ENCODE data around the gene GRIN3B.
A peak's percentile ranks its signal among the peaks of the same experiment; 100 is the strongest.
"Not testable (repeated sequence)": the region's sequence is repeated elsewhere in the genome, so short reads cannot be mapped to it uniquely, and the experiment has no call there.

The GRIN3B gene

GRCh38 chr19:1009041-1009980 is 9.1 kb downstream of the GRIN3B start:
- DNase-seq, result no peak

- no peak for DNase-seq
Measured at GRCh38 chr19:1009981-1010538, 9.8 kb downstream of the GRIN3B start.

DNA sequence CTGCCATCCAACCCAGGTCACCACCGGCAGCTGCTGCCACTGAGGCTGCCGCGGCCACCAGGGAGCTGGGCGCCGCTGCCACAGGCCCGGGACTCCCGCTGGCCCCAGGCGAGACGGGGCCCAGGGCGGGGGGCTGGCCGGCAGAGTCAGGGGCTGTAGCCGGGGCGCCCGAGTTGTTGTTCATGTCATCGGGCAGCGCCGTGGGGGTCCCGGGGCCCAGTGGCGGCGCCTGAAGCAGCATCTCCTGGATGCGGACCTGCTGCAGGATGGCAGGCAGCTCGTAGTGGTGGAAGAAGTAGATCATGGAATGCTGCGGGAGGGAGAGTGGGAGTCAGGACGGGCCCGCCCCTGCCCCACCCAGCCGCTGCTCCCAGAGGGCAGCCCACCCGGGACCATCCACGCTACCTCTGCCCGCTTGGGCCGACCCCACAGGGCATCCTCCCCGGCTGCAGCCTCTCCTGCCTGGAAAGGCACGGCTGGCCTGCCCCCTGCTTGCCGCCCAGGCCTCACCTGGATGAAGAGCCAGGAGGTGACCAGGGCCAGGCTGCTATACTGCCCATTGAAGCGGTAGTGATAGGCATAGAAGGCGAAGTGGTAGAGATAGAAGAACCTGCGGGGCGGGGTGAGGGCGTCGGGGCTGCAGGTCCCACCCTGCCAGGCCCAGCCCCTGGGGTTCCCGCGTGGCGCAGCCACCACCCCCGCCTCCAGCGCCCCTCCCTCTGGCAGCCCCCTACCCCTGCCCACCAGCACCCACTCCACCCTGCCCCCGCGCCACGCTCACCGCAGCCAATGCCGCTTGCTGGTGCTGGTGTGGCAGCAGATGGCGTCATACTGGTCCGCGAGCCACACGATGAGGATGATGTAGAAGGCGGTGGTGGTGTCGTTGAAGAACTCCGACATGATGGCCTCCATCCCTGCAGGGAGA is 10.6 kb downstream of the GRIN3B start:
- no peak for DNase-seq

DNA sequence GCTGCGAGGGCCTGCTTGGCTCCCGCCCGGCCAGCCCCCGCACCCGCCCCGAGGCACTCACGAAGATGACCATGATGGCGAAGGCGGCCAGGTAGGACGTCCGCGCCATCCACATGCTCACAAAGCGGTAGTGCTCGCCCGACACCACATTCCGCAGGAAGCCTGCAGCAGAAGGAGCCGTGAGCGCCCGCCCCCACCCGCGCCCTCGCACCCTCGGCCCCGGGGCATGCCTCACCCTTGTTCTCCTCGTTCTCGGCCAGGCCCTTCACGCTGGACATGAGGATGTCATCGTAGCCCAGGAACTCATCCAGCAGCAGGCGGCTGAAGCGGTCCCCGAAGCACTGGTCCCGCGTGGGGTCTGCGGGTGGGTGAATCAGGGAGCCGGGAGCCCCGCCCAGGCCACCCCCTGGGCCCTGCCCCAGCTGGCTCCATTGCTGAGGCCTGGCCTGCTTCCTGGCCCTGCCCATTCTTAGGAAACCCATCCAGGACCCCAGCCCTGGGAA is 11.7 kb downstream of the GRIN3B start:
- DNase-seq, result no peak

DNA sequence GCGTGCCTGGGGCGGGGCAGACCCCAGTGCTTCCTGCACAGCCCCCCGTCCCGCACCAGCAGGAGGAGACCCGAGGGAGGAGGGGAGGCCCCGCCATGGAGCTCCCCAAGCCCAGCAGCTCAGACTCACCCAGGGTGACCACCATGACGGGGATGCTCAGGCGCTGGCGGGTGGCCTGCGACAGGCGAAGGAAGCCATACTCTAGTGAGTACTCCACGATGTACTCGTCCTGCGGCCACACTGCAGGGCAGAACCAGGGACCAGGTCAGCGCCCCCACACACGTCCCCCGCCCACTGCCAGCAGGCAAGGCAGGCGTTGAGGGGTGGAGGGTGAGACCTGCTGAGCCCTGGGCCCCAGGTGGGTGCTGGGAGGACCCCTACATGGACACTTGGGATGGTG is 12.1 kb downstream of the GRIN3B start:
- DNase-seq, result no peak

DNA sequence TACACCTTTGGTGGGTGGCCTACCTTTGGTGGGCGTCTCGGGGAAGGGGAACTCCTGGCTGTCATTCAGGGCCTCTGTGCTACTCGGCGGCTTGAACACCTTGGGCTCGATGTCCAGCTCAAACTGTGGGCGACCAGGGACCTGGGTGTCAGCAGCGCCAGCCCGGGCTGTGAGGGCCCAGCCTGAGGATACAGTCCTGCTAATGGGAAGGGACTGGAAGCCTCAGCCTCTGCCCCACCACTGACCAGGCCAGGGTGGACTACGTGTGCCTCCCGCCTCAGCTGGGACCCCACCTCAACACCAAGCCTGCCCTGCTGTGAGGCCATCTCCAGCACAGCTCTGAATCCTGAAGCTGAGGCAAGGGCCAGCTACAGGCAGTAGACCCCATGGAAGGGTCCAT is 13.0 kb downstream of the GRIN3B start:
- no peak for DNase-seq

- DNase-seq, result no peak
Measured at GRCh38 chr19:1014161-1015060, 14.2 kb downstream of the GRIN3B start.

GRCh38 chr19:1015061-1015781 is 15.0 kb downstream of the GRIN3B start:
- DNase-seq, result no peak

DNA sequence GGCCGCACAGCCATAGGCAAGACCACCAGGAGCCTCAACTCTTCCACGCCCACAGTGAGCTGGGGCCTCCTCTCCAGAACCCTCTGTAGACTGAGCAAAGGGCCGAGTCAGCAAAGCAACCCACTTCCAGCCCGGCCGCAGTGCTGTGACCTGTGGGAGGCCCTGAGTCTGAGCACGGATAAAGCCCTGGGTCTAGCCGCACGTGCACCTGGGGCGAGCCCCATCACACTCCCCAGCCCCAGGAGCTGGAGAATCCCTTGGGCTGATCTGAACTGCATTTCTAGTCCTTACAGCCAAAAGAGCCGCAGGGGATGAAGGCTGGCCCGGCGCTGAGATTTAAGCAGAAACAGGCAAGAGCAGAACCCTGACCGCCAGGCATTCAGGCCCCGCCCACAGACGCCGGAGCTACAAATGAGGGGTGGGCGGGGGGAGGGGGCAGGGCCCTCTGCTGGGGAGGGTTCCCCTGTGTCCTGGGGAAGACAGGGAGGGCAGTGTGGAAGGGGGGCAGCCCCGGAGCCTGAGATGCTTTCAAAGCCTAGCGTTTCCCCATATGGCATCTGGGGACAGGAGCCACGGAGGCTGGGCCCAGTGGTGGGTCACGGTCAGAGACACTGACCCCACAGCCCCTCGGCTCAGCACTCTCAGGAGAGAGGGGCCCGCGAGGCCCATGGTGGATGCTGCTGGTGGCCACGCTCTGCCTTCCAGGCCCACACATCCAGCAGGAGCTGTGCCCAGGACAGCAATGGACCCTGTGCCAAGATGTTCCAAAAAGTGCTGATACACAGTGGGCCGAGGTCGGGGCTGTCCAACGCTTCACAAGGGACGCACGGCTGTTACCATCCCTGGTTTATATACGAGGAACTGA is 15.8 kb downstream of the GRIN3B start:
- DNase-seq, result no peak

DNA sequence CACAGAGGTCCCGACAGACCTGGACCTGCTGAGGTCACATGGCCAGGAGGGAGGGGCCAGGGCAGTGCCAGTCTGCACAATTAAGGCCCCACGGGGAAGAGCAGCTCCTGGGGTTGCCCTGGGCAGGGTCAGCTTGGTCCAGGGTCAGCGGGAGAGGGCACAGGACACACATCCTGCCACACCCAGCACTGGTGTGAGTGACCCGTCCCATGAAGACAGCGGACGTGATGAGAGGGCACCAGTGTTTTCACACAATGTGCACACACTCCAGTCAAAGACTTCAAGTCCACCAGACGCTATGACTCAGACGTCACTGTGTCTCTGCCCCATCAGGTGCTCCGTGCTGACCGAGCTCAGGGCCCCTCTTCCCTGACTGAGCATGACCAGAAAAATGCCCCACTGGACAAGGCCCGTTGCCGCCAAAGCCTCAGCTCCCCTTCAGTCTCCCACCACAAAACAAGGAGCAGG is 16.5 kb downstream of the GRIN3B start:
- DNase-seq, result no peak

DNA sequence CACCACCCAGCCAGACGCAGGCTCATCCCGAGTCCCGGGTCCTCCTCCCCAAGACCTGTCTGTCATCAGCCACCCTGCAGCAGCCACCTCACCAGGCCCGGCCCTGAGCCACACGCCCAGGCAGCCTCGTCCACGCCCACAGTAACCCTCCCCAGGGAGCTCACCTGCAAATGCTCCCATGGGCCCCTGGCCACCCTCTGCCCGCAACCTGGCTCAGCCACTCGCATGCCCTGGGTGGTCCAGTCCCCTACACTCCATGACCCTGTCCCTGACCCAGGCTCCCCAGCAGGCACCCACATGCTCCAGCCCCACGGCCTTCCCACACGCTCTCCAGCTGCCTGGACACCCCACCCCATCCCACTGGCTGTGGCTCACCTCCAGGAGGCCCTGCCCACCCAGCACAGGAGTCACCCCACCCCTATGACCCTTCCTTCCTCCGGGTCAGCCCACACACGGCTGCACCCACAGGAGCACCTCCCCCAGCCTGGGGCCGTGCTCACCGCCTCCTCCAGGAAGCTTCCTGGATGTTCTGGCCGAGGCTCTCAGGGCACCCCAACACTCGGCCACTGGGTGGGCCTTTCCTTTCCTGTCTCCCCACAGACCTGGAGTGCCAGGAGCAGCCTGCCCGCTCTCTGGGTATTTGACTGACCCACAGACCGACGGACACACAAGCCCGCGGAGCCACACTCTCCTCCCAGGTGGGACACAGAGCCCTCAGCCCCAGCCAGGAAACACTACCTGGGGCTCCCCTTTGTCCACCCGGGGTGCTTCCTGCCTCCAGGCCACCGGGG is 17.1 kb downstream of the GRIN3B start:
- DNase-seq, result no peak

DNA sequence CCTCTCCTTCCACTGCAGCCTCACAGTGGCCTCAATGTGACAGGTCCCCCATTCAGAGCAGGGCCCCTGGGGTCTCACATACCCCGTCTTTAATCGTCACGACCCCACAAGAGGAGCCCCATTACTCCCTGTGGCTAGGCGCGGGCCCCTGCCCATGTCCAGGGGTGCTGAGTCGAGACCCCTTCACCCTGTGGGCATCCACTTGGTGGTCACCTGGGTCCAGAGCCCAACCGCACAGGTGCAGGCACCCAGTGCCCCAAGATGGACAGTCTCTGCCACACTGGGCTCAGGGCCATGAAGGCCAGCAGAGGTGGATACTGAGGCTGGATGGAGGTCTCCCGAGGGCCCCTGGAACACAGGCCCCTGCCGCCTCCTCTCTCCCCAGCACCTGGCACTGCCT is 17.7 kb downstream of the GRIN3B start:
- no peak for DNase-seq

DNA sequence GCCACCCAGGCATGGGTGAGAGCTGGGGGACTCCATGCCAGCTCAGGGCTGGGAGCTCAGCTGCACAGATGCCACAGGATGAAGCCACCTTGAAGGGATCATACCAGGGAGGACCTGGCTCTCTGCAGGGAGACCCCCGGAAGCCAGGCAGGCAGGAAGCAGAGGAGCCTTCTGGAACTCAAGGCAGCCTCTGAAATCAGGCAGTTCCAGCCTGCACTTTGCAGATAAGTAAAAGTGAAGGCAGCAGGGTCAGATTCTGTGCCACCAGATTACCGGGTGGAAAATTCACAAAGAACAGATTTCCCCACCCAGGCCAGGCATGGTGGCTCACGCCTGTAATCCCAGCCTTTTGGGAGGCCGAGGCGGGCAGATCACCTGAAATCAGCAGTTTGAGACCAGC is 18.2 kb downstream of the GRIN3B start:
- DNase-seq, result no peak

DNA sequence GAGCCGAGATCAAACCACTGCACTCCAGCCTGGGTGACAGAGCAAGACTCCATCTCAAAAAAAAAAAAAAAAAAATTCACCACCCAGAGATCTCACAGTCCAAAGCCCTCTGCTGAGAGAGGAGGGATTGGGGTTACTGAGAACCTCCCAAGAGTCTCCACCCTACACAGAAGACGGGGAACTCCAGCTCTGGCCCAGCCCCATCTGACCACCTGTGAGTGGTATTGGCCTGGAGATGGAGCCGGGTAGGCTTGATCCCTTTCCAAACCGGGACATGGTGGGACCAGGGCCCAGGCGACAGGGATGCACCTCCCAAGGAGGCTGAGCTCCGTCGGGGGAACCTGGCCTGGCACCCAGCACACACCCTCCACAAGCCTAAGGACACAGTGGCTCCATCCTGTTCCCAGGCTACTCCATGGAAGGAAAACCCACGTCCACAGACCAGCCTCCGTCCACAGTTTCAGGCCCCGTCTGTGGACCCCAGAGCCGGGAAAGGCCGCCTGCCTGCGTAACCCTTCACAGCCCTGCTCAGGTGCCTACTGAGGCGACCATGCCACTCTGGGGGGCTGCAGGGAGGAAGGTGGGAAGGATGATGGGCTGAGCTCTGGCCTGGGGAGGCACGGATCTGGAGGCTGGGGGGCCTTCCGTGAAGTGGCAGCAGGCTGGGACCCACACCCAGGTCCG is 18.9 kb downstream of the GRIN3B start:
- no peak for DNase-seq

- no peak for DNase-seq
Measured at GRCh38 chr19:1019616-1019961, 19.4 kb downstream of the GRIN3B start.

- DNase-seq, result no peak
Measured at GRCh38 chr19:1019980-1020867, 20.0 kb downstream of the GRIN3B start.

DNA sequence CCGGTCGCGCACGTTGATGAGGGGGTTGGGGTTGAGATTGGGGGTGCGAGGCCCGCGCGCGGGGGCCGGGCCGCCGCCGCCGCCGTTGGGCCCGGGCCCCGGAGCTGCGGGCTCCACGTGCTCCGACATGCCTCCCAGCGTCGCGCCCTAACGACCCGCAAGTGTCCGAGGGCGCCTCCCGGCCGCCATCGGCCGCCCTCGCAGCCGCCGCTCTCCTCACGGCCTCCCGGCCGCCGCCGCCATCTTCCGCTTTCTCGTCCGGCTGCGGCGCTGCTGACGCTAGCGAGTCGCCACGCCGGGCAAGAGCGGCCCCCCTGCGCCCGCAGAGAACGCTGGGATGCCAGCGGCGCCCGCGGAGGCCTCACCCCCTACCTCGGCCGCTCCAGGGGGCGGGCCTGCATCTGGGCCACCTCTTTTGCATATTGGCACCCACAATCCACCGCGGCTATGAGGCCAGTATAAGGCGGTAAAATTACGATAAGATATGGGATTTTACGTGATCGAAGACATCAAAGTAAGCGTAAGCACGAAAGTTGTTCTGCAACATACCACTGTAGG is 20.7 kb downstream of the GRIN3B start, which contains the start of gene TMEM259:
Gene TMEM259, minus strand, starts transcription at position 256 of the 558 bp plus-strand sequence. Its CDS starts 127 bp downstream, at position 129.
- DNase-seq, result peak; percentile 98

DNA sequence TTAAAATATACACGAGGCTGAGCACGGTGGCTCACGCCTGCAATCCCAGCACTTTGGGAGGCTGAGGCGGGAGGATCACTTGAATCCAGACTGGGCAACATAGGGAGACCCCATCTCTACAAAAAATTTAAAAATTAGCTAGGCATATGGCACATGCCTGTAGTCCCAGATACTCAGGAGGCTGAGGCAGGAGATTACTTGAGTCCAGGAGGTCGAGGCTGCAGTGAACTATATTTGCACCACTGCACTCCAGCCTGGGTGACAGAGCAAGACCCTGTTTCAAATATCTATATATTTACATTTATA is 23.6 kb downstream of the GRIN3B start:
- DNase-seq, result not testable (repeated sequence)
